ENCODE results near the gene TTLL9.

Gene TTLL9

DNA sequence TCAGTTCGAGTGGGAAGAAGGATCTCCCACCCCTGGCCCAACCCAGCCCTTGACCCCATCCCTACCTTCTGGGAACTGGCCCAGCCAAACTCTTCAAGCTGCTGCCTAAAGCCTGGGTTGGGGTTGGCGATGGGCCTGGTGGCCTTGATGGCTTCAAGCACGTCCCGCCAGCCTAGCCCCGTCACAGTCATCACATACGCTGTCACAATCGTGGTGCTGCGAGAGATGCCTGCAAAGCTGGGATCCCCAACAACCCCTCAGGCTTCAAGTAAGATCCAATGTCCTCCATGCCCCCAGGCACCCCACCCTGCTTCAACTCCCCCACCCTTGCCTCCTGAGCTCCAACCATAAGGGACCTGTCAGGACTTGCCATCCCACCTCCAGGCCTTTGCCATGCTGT is 7.9 kb upstream of the TTLL9 start:
- no peak for DNase-seq (ENCODE audit: low read depth in 1 of 2, low spot score in 1 of 2)
- H3K4me3 ChIP-seq (replicated peaks; ENCODE audit: insufficient read depth, low read length): no peak overlapping the region
- peaks cover 35% of the 10 kb centered on the region for H3K27me3 ChIP-seq (ENCODE audit: insufficient read depth, poor library complexity, severe bottlenecking)
- no peak overlapping the region for H3K27ac ChIP-seq (replicated peaks)
- TF ChIP-seq, protein P1, sequence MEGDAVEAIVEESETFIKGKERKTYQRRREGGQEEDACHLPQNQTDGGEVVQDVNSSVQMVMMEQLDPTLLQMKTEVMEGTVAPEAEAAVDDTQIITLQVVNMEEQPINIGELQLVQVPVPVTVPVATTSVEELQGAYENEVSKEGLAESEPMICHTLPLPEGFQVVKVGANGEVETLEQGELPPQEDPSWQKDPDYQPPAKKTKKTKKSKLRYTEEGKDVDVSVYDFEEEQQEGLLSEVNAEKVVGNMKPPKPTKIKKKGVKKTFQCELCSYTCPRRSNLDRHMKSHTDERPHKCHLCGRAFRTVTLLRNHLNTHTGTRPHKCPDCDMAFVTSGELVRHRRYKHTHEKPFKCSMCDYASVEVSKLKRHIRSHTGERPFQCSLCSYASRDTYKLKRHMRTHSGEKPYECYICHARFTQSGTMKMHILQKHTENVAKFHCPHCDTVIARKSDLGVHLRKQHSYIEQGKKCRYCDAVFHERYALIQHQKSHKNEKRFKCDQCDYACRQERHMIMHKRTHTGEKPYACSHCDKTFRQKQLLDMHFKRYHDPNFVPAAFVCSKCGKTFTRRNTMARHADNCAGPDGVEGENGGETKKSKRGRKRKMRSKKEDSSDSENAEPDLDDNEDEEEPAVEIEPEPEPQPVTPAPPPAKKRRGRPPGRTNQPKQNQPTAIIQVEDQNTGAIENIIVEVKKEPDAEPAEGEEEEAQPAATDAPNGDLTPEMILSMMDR (IDR thresholded peaks at IDR 0.05; ENCODE audit: insufficient read depth, low read length): no peak
- no peak for TF ChIP-seq SPI1 (IDR thresholded peaks at IDR 0.05; ENCODE audit: borderline replicate concordance, low read depth)
- no peak for TF ChIP-seq POLR2AphosphoS5 (IDR thresholded peaks at IDR 0.05; ENCODE audit: low read depth)
- no peak for TF ChIP-seq GABPA (IDR thresholded peaks at IDR 0.05; ENCODE audit: low read depth)
- TF ChIP-seq, protein P2, sequence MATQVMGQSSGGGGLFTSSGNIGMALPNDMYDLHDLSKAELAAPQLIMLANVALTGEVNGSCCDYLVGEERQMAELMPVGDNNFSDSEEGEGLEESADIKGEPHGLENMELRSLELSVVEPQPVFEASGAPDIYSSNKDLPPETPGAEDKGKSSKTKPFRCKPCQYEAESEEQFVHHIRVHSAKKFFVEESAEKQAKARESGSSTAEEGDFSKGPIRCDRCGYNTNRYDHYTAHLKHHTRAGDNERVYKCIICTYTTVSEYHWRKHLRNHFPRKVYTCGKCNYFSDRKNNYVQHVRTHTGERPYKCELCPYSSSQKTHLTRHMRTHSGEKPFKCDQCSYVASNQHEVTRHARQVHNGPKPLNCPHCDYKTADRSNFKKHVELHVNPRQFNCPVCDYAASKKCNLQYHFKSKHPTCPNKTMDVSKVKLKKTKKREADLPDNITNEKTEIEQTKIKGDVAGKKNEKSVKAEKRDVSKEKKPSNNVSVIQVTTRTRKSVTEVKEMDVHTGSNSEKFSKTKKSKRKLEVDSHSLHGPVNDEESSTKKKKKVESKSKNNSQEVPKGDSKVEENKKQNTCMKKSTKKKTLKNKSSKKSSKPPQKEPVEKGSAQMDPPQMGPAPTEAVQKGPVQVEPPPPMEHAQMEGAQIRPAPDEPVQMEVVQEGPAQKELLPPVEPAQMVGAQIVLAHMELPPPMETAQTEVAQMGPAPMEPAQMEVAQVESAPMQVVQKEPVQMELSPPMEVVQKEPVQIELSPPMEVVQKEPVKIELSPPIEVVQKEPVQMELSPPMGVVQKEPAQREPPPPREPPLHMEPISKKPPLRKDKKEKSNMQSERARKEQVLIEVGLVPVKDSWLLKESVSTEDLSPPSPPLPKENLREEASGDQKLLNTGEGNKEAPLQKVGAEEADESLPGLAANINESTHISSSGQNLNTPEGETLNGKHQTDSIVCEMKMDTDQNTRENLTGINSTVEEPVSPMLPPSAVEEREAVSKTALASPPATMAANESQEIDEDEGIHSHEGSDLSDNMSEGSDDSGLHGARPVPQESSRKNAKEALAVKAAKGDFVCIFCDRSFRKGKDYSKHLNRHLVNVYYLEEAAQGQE (IDR thresholded peaks at IDR 0.05; ENCODE audit: insufficient replicate concordance, low read depth): no peak

DNA sequence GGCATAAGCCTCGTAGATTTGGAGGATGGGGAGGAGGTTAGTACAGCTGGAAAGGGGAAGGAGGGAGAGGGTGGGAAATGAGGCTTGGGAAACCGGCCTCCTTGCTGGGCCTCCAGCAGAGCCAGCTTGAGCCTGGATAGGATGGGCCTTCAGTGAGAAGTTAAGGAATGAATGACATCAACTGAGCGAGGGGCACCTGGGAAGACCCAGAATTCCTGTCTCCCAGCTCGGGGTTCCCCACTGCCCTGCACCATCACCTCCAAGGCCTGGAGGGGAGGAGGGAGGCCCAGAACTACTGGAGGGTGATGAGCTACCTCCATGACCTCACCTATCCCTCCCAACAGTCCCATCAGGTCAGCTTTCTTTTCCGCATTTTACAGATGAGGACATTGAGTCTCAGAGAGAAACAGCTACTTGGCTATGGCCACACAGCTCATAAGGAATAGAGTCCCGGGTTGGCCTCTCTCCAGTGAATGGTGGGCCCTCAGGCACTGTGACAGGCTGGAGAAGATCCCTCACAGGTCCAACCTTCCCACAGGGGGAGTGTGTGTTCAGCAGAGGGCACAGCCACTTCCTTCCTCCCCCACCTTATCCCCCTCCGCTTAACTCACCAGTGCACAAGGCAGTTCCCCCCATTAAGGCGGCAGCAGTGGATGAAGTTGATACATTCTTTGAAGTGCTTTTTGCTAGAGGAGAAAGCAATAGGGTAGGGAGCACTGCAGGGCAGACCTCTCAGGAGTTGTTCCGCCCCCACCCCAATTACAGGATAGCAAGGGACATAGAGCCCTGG is 6.9 kb upstream of the TTLL9 start:
- TF ChIP-seq, protein P1 (IDR thresholded peaks at IDR 0.05; ENCODE audit: insufficient read depth, low read length): no peak
- TF ChIP-seq, protein P2 (IDR thresholded peaks at IDR 0.05; ENCODE audit: insufficient replicate concordance, low read depth): no peak
- TF ChIP-seq SPI1 (IDR thresholded peaks at IDR 0.05; ENCODE audit: borderline replicate concordance, low read depth) (no peak), GABPA (IDR thresholded peaks at IDR 0.05; ENCODE audit: low read depth) (no peak), POLR2AphosphoS5 (IDR thresholded peaks at IDR 0.05; ENCODE audit: low read depth) (no peak)
- DNase-seq (ENCODE audit: low read depth in 1 of 2, low spot score in 1 of 2): no peak
- H3K27ac ChIP-seq (replicated peaks): no peak overlapping the region
- peaks cover 32% of the 10 kb centered on the region for H3K27me3 ChIP-seq (ENCODE audit: insufficient read depth, poor library complexity, severe bottlenecking)
- no peak overlapping the region for H3K4me3 ChIP-seq (replicated peaks; ENCODE audit: insufficient read depth, low read length)

DNA sequence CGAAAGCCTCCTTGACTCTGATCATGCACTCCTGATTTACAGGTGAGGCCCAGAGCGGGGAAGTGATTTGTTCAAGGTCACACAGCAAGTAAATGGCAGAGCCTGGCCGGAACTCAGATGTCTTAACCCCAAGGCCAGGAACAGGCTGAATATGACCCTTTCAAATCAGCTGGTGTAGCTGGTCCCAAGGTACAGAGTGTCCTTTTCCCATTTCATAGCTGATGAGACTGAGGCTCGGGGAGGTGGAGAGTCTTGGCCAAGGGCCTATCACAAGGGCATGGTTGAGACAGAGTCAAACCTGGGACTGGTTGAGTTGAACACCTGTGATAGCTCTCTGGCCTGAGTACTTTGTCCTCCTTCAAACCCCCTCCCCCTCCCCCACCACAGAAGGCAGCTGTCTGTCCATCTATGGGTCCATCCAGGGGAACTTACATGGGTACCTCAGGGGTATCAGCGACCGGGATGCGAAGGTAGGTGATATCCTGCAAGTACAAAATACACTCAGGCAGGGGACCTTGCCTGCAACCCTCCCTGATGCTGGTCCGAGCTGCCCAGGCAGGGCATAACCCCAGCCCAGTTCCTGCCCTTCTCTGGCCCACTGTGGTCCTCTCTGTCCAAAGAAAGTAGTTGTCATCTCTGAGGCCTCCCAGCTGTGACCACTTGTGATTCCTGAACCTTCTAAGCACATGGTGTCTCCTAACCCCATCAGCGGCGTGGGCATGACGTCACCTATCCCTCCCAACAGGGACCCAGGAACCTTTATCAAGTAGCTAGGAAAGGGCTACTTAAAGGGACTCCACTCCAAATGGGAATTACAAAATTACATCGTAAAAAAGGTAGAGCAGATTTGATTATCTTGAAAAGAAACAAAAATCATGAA is 5.7 kb upstream of the TTLL9 start:
- DNase-seq (ENCODE audit: low read depth in 1 of 2, low spot score in 1 of 2): no peak
- no peak overlapping the region for H3K4me3 ChIP-seq (replicated peaks; ENCODE audit: insufficient read depth, low read length)
- TF ChIP-seq SPI1 (IDR thresholded peaks at IDR 0.05; ENCODE audit: borderline replicate concordance, low read depth) (no peak), POLR2AphosphoS5 (IDR thresholded peaks at IDR 0.05; ENCODE audit: low read depth) (no peak), GABPA (IDR thresholded peaks at IDR 0.05; ENCODE audit: low read depth) (no peak)
- TF ChIP-seq, protein P2 (IDR thresholded peaks at IDR 0.05; ENCODE audit: insufficient replicate concordance, low read depth): no peak
- TF ChIP-seq, protein P1 (IDR thresholded peaks at IDR 0.05; ENCODE audit: insufficient read depth, low read length): no peak
- H3K27ac ChIP-seq (replicated peaks): no peak overlapping the region
- peaks cover 37% of the 10 kb centered on the region for H3K27me3 ChIP-seq (ENCODE audit: insufficient read depth, poor library complexity, severe bottlenecking)

Data from HL-60 (cell line).